Gastroesophageal sphincter (tissue), 4 donors: ENCODE data around the gene ANKRD23. TPM values are rescaled to one million over a fixed set of nuclear protein-coding genes. Genes with fewer than 3 reads are reported as not detected.
A peak's percentile ranks its signal among the peaks of the same experiment; 100 is the strongest.

Experiments
- ATAC-seq: fragments of 150-250 bp; one replicate; pipeline ENCODE4 v1.9.1; 2016; ENCODE audit warnings: mild to moderate bottlenecking, moderate library complexity
- H3K27ac ChIP-seq, 4 donors: fragments of 200-600 bp; sonication (generic) in 3 of 4; 1 replicate in 3 of 4; 2 replicates in 1 of 4; pipeline ENCODE4 v1.5.1; 2016 to 2019
- H3K27me3 ChIP-seq: fragments of 200-600 bp; sonication (generic); one replicate; pipeline ENCODE4 v1.5.1; 2019
- H3K36me3 ChIP-seq, 2 donors: fragments of 200-600 bp; sonication (generic); one replicate each; pipeline ENCODE4 v1.5.1; 2019; ENCODE audit warnings: control low read depth in 1 of 2
- H3K4me1 ChIP-seq, 3 donors: fragments of 200-600 bp; sonication (generic); 1 replicate in 2 of 3; 2 replicates in 1 of 3; pipeline ENCODE4 v1.5.1; 2016 to 2019; ENCODE audit warnings: control low read depth in 2 of 3
- H3K4me3 ChIP-seq, 2 donors: fragments of 200-600 bp; sonication (generic); one replicate each; pipeline ENCODE4 v1.5.1; 2019; ENCODE audit warnings: mild to moderate bottlenecking in 1 of 2, moderate library complexity in 1 of 2
- H3K9me3 ChIP-seq, 3 donors: fragments of 200-600 bp; sonication (generic); one replicate each; pipeline ENCODE4 v1.5.1; 2017 to 2019; ENCODE audit warnings: control low read depth in 2 of 3
- EP300 ChIP-seq: sonication (generic); formaldehyde crosslinking; IDR thresholded peaks from one replicate; pipeline ENCODE4 v1.6.1; 2017; ENCODE audit warnings: antibody characterized with exemption, mild to moderate bottlenecking
- POLR2A ChIP-seq, 2 donors: fragments of 450-650 bp; IDR thresholded peaks; one replicate each; pipeline ENCODE4 v1.6.1; 2017; ENCODE audit warnings: antibody characterized with exemption in 2 of 2, mild to moderate bottlenecking in 2 of 2, moderate library complexity in 1 of 2
- POLR2AphosphoS5 ChIP-seq: sonication (generic); formaldehyde crosslinking; IDR thresholded peaks from one replicate; pipeline ENCODE4 v1.6.1; 2017; ENCODE audit warnings: antibody characterized with exemption
- WGBS, 2 donors: methylation state at CpG; one replicate each; pipeline ENCODE4 v1.1.5; 2018; ENCODE audit warnings: low coverage in 1 of 2; 5-methylcytosine and 5-hydroxymethylcytosine counted together
- total RNA-seq, 4 donors: library from RNA; depleted of rRNA; stranded (reverse); fragments of >200 nt; gene quantifications; one replicate each; pipeline ENCODE4 v1.1.0, GENCODE V29; 2016
- TF ChIP-seq, protein P1 (sequence below), 4 experiments: fragments of 200-600 bp in 2 of 4; fragments of 450-650 bp in 2 of 4; sonication (generic) in 1 of 4; IDR thresholded peaks; one replicate each; pipeline ENCODE4 v1.5.1; 2017 to 2019; ENCODE audit warnings: antibody characterized with exemption in 4 of 4, mild to moderate bottlenecking in 2 of 4, moderate library complexity in 2 of 4

Gene ANKRD23
- total RNA-seq, 4 donors from 2014 or later, result 1.2 to 4.9 (median 3.1) TPM

- H3K36me3 ChIP-seq, result peaks cover 0 to 61% of the 10 kb centered on the region in 2 donors
- 87% methylated on average over 3 of the region's 37 CpGs; no CpG with 5 or more reads in 1 of the 2 donors for WGBS, 2 donors
- peaks cover 0 to 19% (median 0%) of the 10 kb centered on the region in 3 donors for H3K4me1 ChIP-seq
- H3K27ac ChIP-seq, result no peak overlapping the region
- H3K9me3 ChIP-seq, result no peaks in the 10 kb centered on the region
- no peak for TF ChIP-seq EP300
- TF ChIP-seq, protein P1, sequence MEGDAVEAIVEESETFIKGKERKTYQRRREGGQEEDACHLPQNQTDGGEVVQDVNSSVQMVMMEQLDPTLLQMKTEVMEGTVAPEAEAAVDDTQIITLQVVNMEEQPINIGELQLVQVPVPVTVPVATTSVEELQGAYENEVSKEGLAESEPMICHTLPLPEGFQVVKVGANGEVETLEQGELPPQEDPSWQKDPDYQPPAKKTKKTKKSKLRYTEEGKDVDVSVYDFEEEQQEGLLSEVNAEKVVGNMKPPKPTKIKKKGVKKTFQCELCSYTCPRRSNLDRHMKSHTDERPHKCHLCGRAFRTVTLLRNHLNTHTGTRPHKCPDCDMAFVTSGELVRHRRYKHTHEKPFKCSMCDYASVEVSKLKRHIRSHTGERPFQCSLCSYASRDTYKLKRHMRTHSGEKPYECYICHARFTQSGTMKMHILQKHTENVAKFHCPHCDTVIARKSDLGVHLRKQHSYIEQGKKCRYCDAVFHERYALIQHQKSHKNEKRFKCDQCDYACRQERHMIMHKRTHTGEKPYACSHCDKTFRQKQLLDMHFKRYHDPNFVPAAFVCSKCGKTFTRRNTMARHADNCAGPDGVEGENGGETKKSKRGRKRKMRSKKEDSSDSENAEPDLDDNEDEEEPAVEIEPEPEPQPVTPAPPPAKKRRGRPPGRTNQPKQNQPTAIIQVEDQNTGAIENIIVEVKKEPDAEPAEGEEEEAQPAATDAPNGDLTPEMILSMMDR (IDR thresholded peaks at IDR 0.05), result no peak
- H3K4me3 ChIP-seq, result no peak overlapping the region
- H3K27me3 ChIP-seq, result no peaks in the 10 kb centered on the region
- ATAC-seq, result peak; percentile 4
Observed at GRCh38 chr2:96839875-96840850, 3.7 kb downstream of the ANKRD23 start.

DNA sequence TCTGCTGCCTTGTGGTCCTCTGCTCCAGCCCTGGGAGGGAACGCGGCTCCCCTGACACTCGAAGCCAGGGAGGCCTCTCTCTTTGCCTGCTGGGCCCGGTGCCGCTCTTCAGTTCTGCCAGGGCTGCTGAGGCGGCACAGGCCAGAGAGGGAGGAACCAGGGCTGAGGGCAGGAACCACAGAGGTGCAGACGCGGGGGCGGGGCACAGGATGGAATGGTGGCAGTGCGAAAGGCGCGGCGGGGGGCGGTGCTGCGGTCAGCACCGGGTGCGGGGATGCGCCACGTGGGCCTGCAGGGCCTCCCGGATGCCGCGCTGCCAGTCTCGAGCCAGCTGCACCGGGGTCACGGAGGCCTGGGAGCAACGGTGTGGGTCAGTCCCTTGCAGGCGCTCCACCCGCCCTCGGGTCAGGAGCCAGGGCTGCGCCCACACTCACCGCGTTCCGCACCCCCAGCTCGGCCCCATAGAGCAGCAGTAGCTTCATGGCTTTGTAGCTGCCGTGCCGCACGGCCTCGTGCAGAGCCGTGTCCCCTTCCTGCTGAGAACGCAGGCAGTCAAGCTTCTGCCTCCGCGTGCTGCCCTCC is 4.4 kb downstream of the ANKRD23 start:
- no CpG with 5 or more reads among the region's 42 CpGs for WGBS, 2 donors
- H3K36me3 ChIP-seq, result peaks cover 0 to 64% of the 10 kb centered on the region in 2 donors

DNA sequence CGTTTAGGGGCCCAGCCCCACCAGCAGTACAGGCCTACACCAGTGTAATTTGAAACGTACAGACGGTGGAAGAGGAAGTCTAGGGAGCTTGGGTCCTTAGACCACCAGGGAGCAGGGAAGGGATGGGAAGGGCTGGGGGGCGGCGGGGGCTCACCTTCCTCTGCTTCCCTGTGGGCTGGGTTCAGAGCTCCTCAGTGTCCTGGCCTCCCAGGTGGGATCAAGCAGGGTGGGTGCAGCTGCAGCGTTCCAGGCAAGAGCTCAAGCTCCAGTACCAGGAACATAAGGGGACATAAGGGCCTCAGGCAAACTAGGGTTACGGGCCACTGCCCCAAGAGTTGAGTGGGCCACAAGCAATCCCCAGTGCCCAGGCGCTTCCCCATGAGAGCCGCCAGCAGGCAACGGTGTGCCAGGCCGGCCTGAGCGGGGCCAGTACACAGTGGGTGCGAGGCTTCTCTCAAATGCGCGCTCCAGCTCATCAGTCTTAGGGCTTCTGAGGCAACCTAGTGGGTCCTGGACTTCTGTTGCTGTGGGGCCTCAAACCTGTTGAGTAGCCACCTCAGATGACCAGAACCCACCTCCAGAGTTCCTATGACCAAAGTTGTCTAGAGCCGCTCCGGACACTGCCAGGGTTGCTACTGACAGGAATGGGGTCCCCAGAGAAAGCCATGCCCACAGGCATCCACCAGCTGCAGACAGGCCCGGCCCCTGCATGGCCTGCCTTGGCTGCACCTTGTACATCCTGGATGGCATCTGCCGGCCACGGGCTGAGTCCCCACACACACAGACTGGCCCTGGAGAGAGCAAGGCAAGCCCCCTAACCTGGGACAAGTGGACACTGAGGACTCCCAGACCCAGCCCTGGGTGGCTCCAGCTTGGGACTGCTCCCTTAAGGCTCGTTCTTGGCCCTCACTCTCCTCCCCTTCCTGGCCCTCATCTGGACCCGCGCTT is 5.2 kb downstream of the ANKRD23 start:
- Histone ChIP-seq H3K4me3 (no peak overlapping the region), H3K27ac (no peak overlapping the region), H3K36me3 (peaks cover 0 to 69% of the 10 kb centered on the region in 2 donors), H3K27me3 (no peaks in the 10 kb centered on the region), H3K9me3 (no peaks in the 10 kb centered on the region), H3K4me1 (peaks cover 0 to 19% (median 0%) of the 10 kb centered on the region in 3 donors)
- no CpG with 5 or more reads among the region's 23 CpGs for WGBS, 2 donors
- ATAC-seq, result no peak
- TF ChIP-seq POLR2AphosphoS5 (no peak), POLR2A (IDR thresholded peaks at IDR 0.05) (no peak), EP300 (no peak)
- TF ChIP-seq, protein P1 (IDR thresholded peaks at IDR 0.05), result no peak

More for the DNA sequence above, 4.4 kb downstream of the ANKRD23 start:
- TF ChIP-seq POLR2AphosphoS5, result no peak
- TF ChIP-seq, protein P1 (IDR thresholded peaks at IDR 0.05), result no peak
- TF ChIP-seq EP300, result no peak
- no peak for TF ChIP-seq POLR2A (IDR thresholded peaks at IDR 0.05)
- Histone ChIP-seq H3K27me3 (no peaks in the 10 kb centered on the region), H3K4me3 (no peak overlapping the region), H3K4me1 (peaks cover 0 to 19% (median 0%) of the 10 kb centered on the region in 3 donors), H3K9me3 (no peaks in the 10 kb centered on the region), H3K27ac (no peak overlapping the region)
- ATAC-seq, result peak; percentile 45

GRCh38 chr2:96837575-96837974 is 6.2 kb downstream of the ANKRD23 start:
- H3K27ac ChIP-seq, result no peak overlapping the region
- peaks cover 0 to 79% of the 10 kb centered on the region in 2 donors for H3K36me3 ChIP-seq
- WGBS, 2 donors, result 90% methylated on average over 2 of the region's 9 CpGs; no CpG with 5 or more reads in 1 of the 2 donors
- H3K9me3 ChIP-seq, result no peaks in the 10 kb centered on the region
- H3K4me3 ChIP-seq, result no peak overlapping the region
- no peak for TF ChIP-seq EP300
- no peak for TF ChIP-seq POLR2A (IDR thresholded peaks at IDR 0.05)
- TF ChIP-seq POLR2AphosphoS5, result no peak
- TF ChIP-seq, protein P1 (IDR thresholded peaks at IDR 0.05), result no peak
- peaks cover 0 to 24% (median 5%) of the 10 kb centered on the region in 3 donors for H3K4me1 ChIP-seq
- H3K27me3 ChIP-seq, result no peaks in the 10 kb centered on the region
- ATAC-seq, result no peak
